ENCODE results near the gene C17orf100. TPM values are rescaled to one million over a fixed set of nuclear protein-coding genes. Genes with fewer than 3 reads are reported as not detected.

The C17orf100 gene
- total and polyA plus RNA-seq, 10 of the 15 experiments (the other 5 are each of a cell fraction or from before 2014, with no cell fraction given), result 0.84 to 4.7 (median 1.8) TPM

DNA sequence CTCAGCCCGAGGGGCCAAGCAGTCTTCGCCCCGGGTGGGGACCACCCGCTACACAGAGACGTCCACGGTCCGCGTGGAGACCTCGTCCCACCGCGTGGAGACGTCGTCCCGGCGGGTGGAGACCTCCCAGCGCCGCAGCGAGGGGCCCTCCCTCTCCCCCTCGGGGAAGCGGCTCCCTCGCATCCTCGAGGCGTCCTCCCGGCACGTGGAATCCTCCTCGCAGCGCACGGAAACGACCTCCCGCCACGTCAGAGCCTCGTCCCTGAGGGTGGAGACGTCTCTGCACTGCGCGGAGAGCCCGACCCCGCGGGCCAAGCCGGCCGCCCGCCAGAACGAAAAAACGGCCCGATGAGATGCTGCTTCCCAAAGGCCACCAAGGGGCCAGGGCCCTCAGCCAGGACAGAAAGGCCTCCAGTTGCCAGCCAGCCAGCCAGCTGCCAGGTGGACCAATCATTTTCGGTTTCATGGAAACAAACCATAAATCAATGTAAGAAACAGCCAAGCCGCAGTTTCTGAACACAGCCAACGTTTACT, 424 bp downstream of the C17orf100 start (continued):
- TF ChIP-seq, protein P1, sequence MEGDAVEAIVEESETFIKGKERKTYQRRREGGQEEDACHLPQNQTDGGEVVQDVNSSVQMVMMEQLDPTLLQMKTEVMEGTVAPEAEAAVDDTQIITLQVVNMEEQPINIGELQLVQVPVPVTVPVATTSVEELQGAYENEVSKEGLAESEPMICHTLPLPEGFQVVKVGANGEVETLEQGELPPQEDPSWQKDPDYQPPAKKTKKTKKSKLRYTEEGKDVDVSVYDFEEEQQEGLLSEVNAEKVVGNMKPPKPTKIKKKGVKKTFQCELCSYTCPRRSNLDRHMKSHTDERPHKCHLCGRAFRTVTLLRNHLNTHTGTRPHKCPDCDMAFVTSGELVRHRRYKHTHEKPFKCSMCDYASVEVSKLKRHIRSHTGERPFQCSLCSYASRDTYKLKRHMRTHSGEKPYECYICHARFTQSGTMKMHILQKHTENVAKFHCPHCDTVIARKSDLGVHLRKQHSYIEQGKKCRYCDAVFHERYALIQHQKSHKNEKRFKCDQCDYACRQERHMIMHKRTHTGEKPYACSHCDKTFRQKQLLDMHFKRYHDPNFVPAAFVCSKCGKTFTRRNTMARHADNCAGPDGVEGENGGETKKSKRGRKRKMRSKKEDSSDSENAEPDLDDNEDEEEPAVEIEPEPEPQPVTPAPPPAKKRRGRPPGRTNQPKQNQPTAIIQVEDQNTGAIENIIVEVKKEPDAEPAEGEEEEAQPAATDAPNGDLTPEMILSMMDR (IDR thresholded peaks at IDR 0.05 in 2 of 3, conservative IDR thresholded peaks at IDR 0.05 in 1 of 3; ENCODE audit: control insufficient read depth in 2 of 3, extremely low read depth in 1 of 3, insufficient read depth in 1 of 3, low read depth in 3 of 3, low read length in 3 of 3), result no peak
- TF ChIP-seq NR2F1 (conservative IDR thresholded peaks at IDR 0.05), result no peak
- TF ChIP-seq RELA (IDR thresholded peaks at IDR 0.05; ENCODE audit: borderline replicate concordance, partially characterized antibody), result no peak
- 0 out of 2 replicates have a peak, but pooled peaks have one; percentile 26 for TF ChIP-seq IKZF1 (conservative IDR thresholded peaks at IDR 0.05)
- no peak for TF ChIP-seq ZNF622 (IDR thresholded peaks at IDR 0.05)
- TF ChIP-seq, protein P2, sequence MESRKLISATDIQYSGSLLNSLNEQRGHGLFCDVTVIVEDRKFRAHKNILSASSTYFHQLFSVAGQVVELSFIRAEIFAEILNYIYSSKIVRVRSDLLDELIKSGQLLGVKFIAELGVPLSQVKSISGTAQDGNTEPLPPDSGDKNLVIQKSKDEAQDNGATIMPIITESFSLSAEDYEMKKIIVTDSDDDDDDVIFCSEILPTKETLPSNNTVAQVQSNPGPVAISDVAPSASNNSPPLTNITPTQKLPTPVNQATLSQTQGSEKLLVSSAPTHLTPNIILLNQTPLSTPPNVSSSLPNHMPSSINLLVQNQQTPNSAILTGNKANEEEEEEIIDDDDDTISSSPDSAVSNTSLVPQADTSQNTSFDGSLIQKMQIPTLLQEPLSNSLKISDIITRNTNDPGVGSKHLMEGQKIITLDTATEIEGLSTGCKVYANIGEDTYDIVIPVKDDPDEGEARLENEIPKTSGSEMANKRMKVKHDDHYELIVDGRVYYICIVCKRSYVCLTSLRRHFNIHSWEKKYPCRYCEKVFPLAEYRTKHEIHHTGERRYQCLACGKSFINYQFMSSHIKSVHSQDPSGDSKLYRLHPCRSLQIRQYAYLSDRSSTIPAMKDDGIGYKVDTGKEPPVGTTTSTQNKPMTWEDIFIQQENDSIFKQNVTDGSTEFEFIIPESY (IDR thresholded peaks at IDR 0.05), result 0 out of 2 replicates have a peak, but pooled peaks have one; percentile 5
- TF ChIP-seq ZNF24 (IDR thresholded peaks at IDR 0.05), result no peak
- TF ChIP-seq, protein P3, sequence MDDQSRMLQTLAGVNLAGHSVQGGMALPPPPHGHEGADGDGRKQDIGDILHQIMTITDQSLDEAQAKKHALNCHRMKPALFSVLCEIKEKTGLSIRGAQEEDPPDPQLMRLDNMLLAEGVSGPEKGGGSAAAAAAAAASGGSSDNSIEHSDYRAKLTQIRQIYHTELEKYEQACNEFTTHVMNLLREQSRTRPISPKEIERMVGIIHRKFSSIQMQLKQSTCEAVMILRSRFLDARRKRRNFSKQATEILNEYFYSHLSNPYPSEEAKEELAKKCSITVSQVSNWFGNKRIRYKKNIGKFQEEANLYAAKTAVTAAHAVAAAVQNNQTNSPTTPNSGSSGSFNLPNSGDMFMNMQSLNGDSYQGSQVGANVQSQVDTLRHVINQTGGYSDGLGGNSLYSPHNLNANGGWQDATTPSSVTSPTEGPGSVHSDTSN (IDR thresholded peaks at IDR 0.05; ENCODE audit: insufficient replicate concordance, low read depth, low read length), result peak; percentile 19
- TF ChIP-seq RUNX3 (IDR thresholded peaks at IDR 0.05; ENCODE audit: low read length), result peak; percentile 6; the same call in 1 of the 2 replicates
- TF ChIP-seq, protein P4, sequence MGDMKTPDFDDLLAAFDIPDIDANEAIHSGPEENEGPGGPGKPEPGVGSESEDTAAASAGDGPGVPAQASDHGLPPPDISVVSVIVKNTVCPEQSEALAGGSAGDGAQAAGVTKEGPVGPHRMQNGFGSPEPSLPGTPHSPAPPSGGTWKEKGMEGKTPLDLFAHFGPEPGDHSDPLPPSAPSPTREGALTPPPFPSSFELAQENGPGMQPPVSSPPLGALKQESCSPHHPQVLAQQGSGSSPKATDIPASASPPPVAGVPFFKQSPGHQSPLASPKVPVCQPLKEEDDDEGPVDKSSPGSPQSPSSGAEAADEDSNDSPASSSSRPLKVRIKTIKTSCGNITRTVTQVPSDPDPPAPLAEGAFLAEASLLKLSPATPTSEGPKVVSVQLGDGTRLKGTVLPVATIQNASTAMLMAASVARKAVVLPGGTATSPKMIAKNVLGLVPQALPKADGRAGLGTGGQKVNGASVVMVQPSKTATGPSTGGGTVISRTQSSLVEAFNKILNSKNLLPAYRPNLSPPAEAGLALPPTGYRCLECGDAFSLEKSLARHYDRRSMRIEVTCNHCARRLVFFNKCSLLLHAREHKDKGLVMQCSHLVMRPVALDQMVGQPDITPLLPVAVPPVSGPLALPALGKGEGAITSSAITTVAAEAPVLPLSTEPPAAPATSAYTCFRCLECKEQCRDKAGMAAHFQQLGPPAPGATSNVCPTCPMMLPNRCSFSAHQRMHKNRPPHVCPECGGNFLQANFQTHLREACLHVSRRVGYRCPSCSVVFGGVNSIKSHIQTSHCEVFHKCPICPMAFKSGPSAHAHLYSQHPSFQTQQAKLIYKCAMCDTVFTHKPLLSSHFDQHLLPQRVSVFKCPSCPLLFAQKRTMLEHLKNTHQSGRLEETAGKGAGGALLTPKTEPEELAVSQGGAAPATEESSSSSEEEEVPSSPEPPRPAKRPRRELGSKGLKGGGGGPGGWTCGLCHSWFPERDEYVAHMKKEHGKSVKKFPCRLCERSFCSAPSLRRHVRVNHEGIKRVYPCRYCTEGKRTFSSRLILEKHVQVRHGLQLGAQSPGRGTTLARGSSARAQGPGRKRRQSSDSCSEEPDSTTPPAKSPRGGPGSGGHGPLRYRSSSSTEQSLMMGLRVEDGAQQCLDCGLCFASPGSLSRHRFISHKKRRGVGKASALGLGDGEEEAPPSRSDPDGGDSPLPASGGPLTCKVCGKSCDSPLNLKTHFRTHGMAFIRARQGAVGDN (IDR thresholded peaks at IDR 0.05), result peak; percentile 54; the same call in 1 of the 2 replicates
- no peak for TF ChIP-seq YY1 (IDR thresholded peaks at IDR 0.05; ENCODE audit: low read depth, low read length)
- TF ChIP-seq, protein P5, sequence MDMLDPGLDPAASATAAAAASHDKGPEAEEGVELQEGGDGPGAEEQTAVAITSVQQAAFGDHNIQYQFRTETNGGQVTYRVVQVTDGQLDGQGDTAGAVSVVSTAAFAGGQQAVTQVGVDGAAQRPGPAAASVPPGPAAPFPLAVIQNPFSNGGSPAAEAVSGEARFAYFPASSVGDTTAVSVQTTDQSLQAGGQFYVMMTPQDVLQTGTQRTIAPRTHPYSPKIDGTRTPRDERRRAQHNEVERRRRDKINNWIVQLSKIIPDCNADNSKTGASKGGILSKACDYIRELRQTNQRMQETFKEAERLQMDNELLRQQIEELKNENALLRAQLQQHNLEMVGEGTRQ (IDR thresholded peaks at IDR 0.05; ENCODE audit: borderline replicate concordance, low read depth, low read length), result no peak
- TF ChIP-seq, protein P6, sequence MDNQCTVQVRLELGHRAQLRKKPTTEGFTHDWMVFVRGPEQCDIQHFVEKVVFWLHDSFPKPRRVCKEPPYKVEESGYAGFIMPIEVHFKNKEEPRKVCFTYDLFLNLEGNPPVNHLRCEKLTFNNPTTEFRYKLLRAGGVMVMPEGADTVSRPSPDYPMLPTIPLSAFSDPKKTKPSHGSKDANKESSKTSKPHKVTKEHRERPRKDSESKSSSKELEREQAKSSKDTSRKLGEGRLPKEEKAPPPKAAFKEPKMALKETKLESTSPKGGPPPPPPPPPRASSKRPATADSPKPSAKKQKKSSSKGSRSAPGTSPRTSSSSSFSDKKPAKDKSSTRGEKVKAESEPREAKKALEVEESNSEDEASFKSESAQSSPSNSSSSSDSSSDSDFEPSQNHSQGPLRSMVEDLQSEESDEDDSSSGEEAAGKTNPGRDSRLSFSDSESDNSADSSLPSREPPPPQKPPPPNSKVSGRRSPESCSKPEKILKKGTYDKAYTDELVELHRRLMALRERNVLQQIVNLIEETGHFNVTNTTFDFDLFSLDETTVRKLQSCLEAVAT (IDR thresholded peaks at IDR 0.05), result peak; percentile 74; the same call in 1 of the 2 replicates
- peak; percentile 32; the same call in 1 of the 2 replicates for TF ChIP-seq LARP7 (IDR thresholded peaks at IDR 0.05)
- 0 out of 2 replicates have a peak, but pooled peaks have one; percentile 2 for TF ChIP-seq BACH1 (IDR thresholded peaks at IDR 0.05; ENCODE audit: borderline replicate concordance)
- TF ChIP-seq, protein P7, sequence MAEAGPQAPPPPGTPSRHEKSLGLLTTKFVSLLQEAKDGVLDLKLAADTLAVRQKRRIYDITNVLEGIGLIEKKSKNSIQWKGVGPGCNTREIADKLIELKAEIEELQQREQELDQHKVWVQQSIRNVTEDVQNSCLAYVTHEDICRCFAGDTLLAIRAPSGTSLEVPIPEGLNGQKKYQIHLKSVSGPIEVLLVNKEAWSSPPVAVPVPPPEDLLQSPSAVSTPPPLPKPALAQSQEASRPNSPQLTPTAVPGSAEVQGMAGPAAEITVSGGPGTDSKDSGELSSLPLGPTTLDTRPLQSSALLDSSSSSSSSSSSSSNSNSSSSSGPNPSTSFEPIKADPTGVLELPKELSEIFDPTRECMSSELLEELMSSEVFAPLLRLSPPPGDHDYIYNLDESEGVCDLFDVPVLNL (IDR thresholded peaks at IDR 0.05; ENCODE audit: low read depth, low read length), result no peak
- TF ChIP-seq TBL1XR1 (IDR thresholded peaks at IDR 0.05; ENCODE audit: low read depth, low read length), result no peak
